Measurements from ENCODE around the gene CAGE1. TPM values are rescaled to one million over a fixed set of nuclear protein-coding genes. Genes with fewer than 3 reads are reported as not detected.
A peak's percentile ranks its signal among the peaks of the same experiment; 100 is the strongest.

CAGE1 gene
- total RNA-seq: under 1 TPM; 0.15 to 0.22 TPM
- polyA plus RNA-seq (2013, experiment 1 of 2): not detected
- not detected for polyA plus RNA-seq (2013, experiment 2 of 2)
- long read RNA-seq, experiment 1: 0 reads
- long read RNA-seq, experiment 2: 0 reads
- long read RNA-seq, experiment 3: 0 reads
- long read RNA-seq, experiment 4: 0 reads

GRCh38 chr6:7389451-7390225 lies at the start of gene CAGE1, which contains the start of gene RIOK1:
Gene CAGE1, minus strand, starts transcription at chr6:7389742. Its CDS starts 2,569 bp downstream, at chr6:7387173.
Gene RIOK1, plus strand, starts transcription at chr6:7389808. Its CDS starts 195 bp downstream, at chr6:7390003.
- Mint-ChIP-seq H3K36me3 (ENCODE audit: low read depth) (peaks cover 17% of the 10 kb centered on the region), H3K9me3 (no peaks in the 10 kb centered on the region), H3K27ac (peak within 1 kb of the TSS; percentile 96), H3K4me1 (peaks cover 30% of the 10 kb centered on the region), H3K4me3 (peak within 1 kb of the TSS; percentile 90), H3K27me3 (ENCODE audit: insufficient read depth) (no peaks in the 10 kb centered on the region)
- Histone ChIP-seq H3K9ac (ENCODE audit: extremely low read depth, low read length, poor library complexity, severe bottlenecking) (peak within 1 kb of the TSS; percentile 75), H3K27ac (ENCODE audit: low read depth, low read length) (peak within 1 kb of the TSS; percentile 84), H3K4me1 (ENCODE audit: control insufficient read depth, insufficient read depth, low read length) (no peaks in the 10 kb centered on the region), H3K9me3 (ENCODE audit: control insufficient read depth, low read length) (no peaks in the 10 kb centered on the region), H3K27me3 (ENCODE audit: control insufficient read depth, insufficient read depth, low read length, poor library complexity, severe bottlenecking) (no peaks in the 10 kb centered on the region), H3K36me3 (ENCODE audit: control insufficient read depth, insufficient read depth, low read length) (peaks cover 17% of the 10 kb centered on the region), H3K4me3 (ENCODE audit: low read length) (peak within 1 kb of the TSS; percentile 89)
- DNase-seq: peak; percentile 98
- TF ChIP-seq, protein P1, sequence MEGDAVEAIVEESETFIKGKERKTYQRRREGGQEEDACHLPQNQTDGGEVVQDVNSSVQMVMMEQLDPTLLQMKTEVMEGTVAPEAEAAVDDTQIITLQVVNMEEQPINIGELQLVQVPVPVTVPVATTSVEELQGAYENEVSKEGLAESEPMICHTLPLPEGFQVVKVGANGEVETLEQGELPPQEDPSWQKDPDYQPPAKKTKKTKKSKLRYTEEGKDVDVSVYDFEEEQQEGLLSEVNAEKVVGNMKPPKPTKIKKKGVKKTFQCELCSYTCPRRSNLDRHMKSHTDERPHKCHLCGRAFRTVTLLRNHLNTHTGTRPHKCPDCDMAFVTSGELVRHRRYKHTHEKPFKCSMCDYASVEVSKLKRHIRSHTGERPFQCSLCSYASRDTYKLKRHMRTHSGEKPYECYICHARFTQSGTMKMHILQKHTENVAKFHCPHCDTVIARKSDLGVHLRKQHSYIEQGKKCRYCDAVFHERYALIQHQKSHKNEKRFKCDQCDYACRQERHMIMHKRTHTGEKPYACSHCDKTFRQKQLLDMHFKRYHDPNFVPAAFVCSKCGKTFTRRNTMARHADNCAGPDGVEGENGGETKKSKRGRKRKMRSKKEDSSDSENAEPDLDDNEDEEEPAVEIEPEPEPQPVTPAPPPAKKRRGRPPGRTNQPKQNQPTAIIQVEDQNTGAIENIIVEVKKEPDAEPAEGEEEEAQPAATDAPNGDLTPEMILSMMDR (conservative IDR thresholded peaks at IDR 0.05): peak; percentile 66
- 0% methylated on average over 14 to 62 of the region's 62 CpGs for WGBS, 2 experiments (ENCODE audit: insufficient coverage in 1 of 2, insufficient read length in 1 of 2)

- Histone ChIP-seq H3K9me3 (ENCODE audit: control insufficient read depth, low read length) (no peaks in the 10 kb centered on the region), H3K36me3 (ENCODE audit: control insufficient read depth, insufficient read depth, low read length) (no peaks in the 10 kb centered on the region), H3K27ac (ENCODE audit: low read depth, low read length) (no peak overlapping the region), H3K4me1 (ENCODE audit: control insufficient read depth, insufficient read depth, low read length) (no peaks in the 10 kb centered on the region), H3K9ac (ENCODE audit: extremely low read depth, low read length, poor library complexity, severe bottlenecking) (no peak overlapping the region), H3K27me3 (ENCODE audit: control insufficient read depth, insufficient read depth, low read length, poor library complexity, severe bottlenecking) (no peaks in the 10 kb centered on the region), H3K4me3 (ENCODE audit: low read length) (no peak overlapping the region)
- Mint-ChIP-seq H3K27me3 (ENCODE audit: insufficient read depth) (no peaks in the 10 kb centered on the region), H3K4me1 (peaks cover 5% of the 10 kb centered on the region), H3K9me3 (peaks cover 5% of the 10 kb centered on the region), H3K36me3 (ENCODE audit: low read depth) (no peaks in the 10 kb centered on the region), H3K27ac (no peak overlapping the region), H3K4me3 (no peak overlapping the region)
- WGBS, 2 experiments (ENCODE audit: insufficient coverage in 1 of 2, insufficient read length in 1 of 2): 96 to 100% methylated on average over 1 to 3 of the region's 3 CpGs
- TF ChIP-seq, protein P1 (conservative IDR thresholded peaks at IDR 0.05): no peak
- no peak for DNase-seq
Observed at GRCh38 chr6:7439228-7439627, 49.7 kb upstream of the CAGE1 start.

- no peaks in the 10 kb centered on the region for H3K36me3 Mint-ChIP-seq (ENCODE audit: low read depth)
- TF ChIP-seq, protein P1 (conservative IDR thresholded peaks at IDR 0.05): no peak
- no peaks in the 10 kb centered on the region for H3K27me3 Mint-ChIP-seq (ENCODE audit: insufficient read depth)
- no peak overlapping the region for H3K9ac ChIP-seq (ENCODE audit: extremely low read depth, low read length, poor library complexity, severe bottlenecking)
- 100% methylated on average over 2 of the region's 3 CpGs; no CpG with 5 or more reads in 1 of the 2 experiments for WGBS, 2 experiments (ENCODE audit: insufficient coverage in 1 of 2, insufficient read length in 1 of 2)
- H3K27me3 ChIP-seq (ENCODE audit: control insufficient read depth, insufficient read depth, low read length, poor library complexity, severe bottlenecking): no peaks in the 10 kb centered on the region
- no peaks in the 10 kb centered on the region for H3K4me1 ChIP-seq (ENCODE audit: control insufficient read depth, insufficient read depth, low read length)
- no peak for DNase-seq
- peaks cover 6% of the 10 kb centered on the region for H3K4me1 Mint-ChIP-seq
- H3K36me3 ChIP-seq (ENCODE audit: control insufficient read depth, insufficient read depth, low read length): no peaks in the 10 kb centered on the region
- H3K4me3 Mint-ChIP-seq: no peak overlapping the region
- no peak overlapping the region for H3K27ac Mint-ChIP-seq
- H3K9me3 Mint-ChIP-seq: peaks cover 5% of the 10 kb centered on the region
- no peak overlapping the region for H3K4me3 ChIP-seq (ENCODE audit: low read length)
- H3K27ac ChIP-seq (ENCODE audit: low read depth, low read length): no peak overlapping the region
- no peaks in the 10 kb centered on the region for H3K9me3 ChIP-seq (ENCODE audit: control insufficient read depth, low read length)
Observed at GRCh38 chr6:7438011-7438410, 48.5 kb upstream of the CAGE1 start.
